ENCODE results near the gene RRAD.

- no peak for TF ChIP-seq CTCF (IDR thresholded peaks at IDR 0.05)
- no peak for TF ChIP-seq POLR2A (IDR thresholded peaks at IDR 0.05)
Observed at GRCh38 chr16:66914541-66914940, 10.8 kb downstream of the RRAD start.

Measured in body of pancreas (tissue), 4 donors.